ENCODE measurements around the gene TMEM97. TPM values are rescaled to one million over a fixed set of nuclear protein-coding genes. Genes with fewer than 3 reads are reported as not detected.
A peak's percentile ranks its signal among the peaks of the same experiment; 100 is the strongest.
"Not testable (repeated sequence)": the region's sequence is repeated elsewhere in the genome, so short reads cannot be mapped to it uniquely, and the experiment has no call there.

Gene TMEM97
- total RNA-seq, 1 donor from 2014 or later: 136 TPM

- H3K9me3 ChIP-seq (ENCODE audit: low read depth): no peaks in the 10 kb centered on the region
- no peak overlapping the region for H2AFZ ChIP-seq (replicated peaks)
- Mint-ChIP-seq H3K27ac (peak overlapping the region; percentile 53), H3K9me3 (peaks cover 28% of the 10 kb centered on the region), H3K36me3 (no peaks in the 10 kb centered on the region), H3K4me3 (no peak overlapping the region), H3K27me3 (ENCODE audit: insufficient read depth, low read depth) (peaks cover 5% of the 10 kb centered on the region), H3K4me1 (peaks cover 30% of the 10 kb centered on the region)
- H3F3A ChIP-seq (ENCODE audit: low read depth): no peaks in the 10 kb centered on the region
- no peaks in the 10 kb centered on the region for H3K27me3 ChIP-seq
- TF ChIP-seq CTCF (IDR thresholded peaks at IDR 0.05): no peak
- TF ChIP-seq EZH2 (IDR thresholded peaks at IDR 0.05): no peak
- TF ChIP-seq EZH2phosphoT487 (IDR thresholded peaks at IDR 0.05): no peak
- no peaks in the 10 kb centered on the region for H3K4me1 ChIP-seq
- H3K4me2 ChIP-seq: no peak overlapping the region
- DNase-seq (ENCODE audit: low spot score): no peak
- no peaks in the 10 kb centered on the region for H3K36me3 ChIP-seq
- H3K27ac ChIP-seq: no peak overlapping the region
- H3K79me2 ChIP-seq (ENCODE audit: low read depth): no peaks in the 10 kb centered on the region
- H4K20me1 ChIP-seq (ENCODE audit: low read depth): no peaks in the 10 kb centered on the region
- no peak overlapping the region for H3K9ac ChIP-seq
- no peak overlapping the region for H3K4me3 ChIP-seq
Observed at GRCh38 chr17:28272166-28272565, 46.8 kb upstream of the TMEM97 start.

DNA sequence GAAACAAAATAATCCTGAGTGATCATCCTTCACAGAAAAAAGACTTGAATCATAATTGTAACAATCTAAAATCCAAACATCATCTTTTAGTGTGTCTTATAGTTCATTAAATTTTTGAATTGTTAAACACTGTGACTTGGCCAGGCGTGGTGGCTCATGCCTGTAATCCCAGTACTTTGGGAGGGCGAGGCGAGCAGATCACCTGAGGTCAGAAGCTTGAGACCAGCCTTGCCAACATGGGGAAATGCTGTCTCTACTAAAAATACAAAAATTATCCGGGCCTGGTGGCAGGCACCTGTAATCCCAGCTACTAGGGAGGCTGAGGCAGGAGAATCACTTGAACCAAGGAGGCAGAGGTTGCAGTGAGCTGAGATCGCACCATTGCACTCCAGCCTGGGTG is 45.7 kb upstream of the TMEM97 start:
- DNase-seq (ENCODE audit: low spot score); H2AFZ ChIP-seq (replicated peaks); H3K27me3 ChIP-seq; H3F3A ChIP-seq (ENCODE audit: low read depth); H4K20me1 ChIP-seq (ENCODE audit: low read depth); H3K27ac Mint-ChIP-seq; H3K9ac ChIP-seq; H3K4me1 ChIP-seq; H3K4me3 ChIP-seq; H3K4me3 Mint-ChIP-seq; H3K36me3 ChIP-seq; H3K27me3 Mint-ChIP-seq (ENCODE audit: insufficient read depth, low read depth); H3K36me3 Mint-ChIP-seq; H3K27ac ChIP-seq; H3K9me3 ChIP-seq (ENCODE audit: low read depth); H3K4me2 ChIP-seq; H3K79me2 ChIP-seq (ENCODE audit: low read depth): not testable (repeated sequence)
- peaks cover 30% of the 10 kb centered on the region for H3K4me1 Mint-ChIP-seq
- H3K9me3 Mint-ChIP-seq: peaks cover 18% of the 10 kb centered on the region

DNA sequence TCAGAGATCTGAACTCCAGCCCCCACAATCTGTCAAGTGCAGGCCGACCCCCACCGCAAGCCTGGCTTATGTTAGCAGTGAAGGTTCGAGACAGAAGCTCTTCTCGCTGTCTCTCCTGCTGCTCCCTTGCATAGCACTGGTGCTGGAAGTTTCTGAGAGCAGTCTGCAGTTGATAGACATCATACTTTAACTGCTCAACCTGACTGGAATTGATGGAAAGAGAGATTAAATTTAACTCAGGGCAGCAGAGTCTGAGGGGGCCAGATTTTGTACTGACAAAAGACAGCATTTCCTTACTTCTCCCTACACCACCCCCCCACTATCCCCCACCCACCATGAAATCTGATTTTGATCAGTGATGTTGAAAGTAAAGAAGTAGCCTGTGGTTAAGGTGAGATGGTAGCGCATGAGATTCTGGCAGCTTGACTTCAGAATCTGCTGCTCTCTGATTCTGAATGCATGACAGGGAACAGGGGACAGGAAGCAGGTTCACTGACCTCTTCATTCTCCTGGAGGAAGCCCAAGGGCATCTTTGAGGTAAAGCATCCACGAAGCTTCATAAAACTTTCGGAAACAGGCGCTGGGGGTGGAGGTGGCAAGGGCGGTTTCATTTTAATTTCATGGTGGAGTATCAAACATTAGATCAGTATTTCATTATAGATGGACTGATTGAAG is 44.3 kb upstream of the TMEM97 start:
- no peaks in the 10 kb centered on the region for H3F3A ChIP-seq (ENCODE audit: low read depth)
- no peak overlapping the region for H2AFZ ChIP-seq (replicated peaks)
- Mint-ChIP-seq H3K27ac (peak overlapping the region; percentile 73), H3K36me3 (no peaks in the 10 kb centered on the region), H3K27me3 (ENCODE audit: insufficient read depth, low read depth) (peaks cover 2% of the 10 kb centered on the region), H3K4me3 (peak overlapping the region; percentile 42), H3K4me1 (peaks cover 30% of the 10 kb centered on the region), H3K9me3 (peaks cover 7% of the 10 kb centered on the region)
- H3K4me3 ChIP-seq: no peak overlapping the region
- no peak overlapping the region for H3K27ac ChIP-seq
- no peak for TF ChIP-seq CTCF (IDR thresholded peaks at IDR 0.05)
- TF ChIP-seq EZH2phosphoT487 (IDR thresholded peaks at IDR 0.05): no peak
- TF ChIP-seq EZH2 (IDR thresholded peaks at IDR 0.05): no peak
- no peaks in the 10 kb centered on the region for H3K4me1 ChIP-seq
- H4K20me1 ChIP-seq (ENCODE audit: low read depth): no peaks in the 10 kb centered on the region
- no peak overlapping the region for H3K4me2 ChIP-seq
- H3K9me3 ChIP-seq (ENCODE audit: low read depth): no peaks in the 10 kb centered on the region
- no peaks in the 10 kb centered on the region for H3K36me3 ChIP-seq
- no peak overlapping the region for H3K9ac ChIP-seq
- no peak for DNase-seq (ENCODE audit: low spot score)
- no peaks in the 10 kb centered on the region for H3K79me2 ChIP-seq (ENCODE audit: low read depth)
- no peaks in the 10 kb centered on the region for H3K27me3 ChIP-seq

DNA sequence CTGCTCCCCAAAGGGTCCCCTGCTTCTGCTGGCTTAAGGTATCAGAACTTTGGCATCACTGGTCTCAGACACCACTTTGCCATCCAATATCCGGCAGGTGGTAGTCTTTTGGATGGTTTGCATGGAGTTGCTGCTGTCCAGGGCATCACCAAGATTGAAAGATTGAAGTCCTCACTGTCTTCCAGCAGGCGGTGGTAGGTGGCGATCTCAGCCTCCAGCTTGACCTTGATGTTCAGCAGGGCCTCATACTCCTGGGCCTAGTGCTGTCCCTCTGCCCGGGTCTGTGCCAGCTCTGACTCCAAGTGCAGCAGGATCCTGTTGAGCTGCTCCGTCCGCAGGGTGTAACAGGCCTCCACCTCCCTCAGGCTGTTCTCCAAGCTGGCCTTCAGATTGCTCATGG is 43.0 kb upstream of the TMEM97 start:
- Histone ChIP-seq H3F3A (ENCODE audit: low read depth) (no peaks in the 10 kb centered on the region), H3K4me3 (no peak overlapping the region), H3K9ac (no peak overlapping the region), H3K9me3 (ENCODE audit: low read depth) (no peaks in the 10 kb centered on the region), H3K27me3 (no peaks in the 10 kb centered on the region), H2AFZ (replicated peaks) (no peak overlapping the region), H3K27ac (no peak overlapping the region), H4K20me1 (ENCODE audit: low read depth) (no peaks in the 10 kb centered on the region), H3K79me2 (ENCODE audit: low read depth) (no peaks in the 10 kb centered on the region), H3K4me2 (no peak overlapping the region), H3K4me1 (no peaks in the 10 kb centered on the region), H3K36me3 (no peaks in the 10 kb centered on the region)
- peaks cover 30% of the 10 kb centered on the region for H3K4me1 Mint-ChIP-seq
- H3K36me3 Mint-ChIP-seq: no peaks in the 10 kb centered on the region
- no peak for TF ChIP-seq EZH2 (IDR thresholded peaks at IDR 0.05)
- TF ChIP-seq CTCF (IDR thresholded peaks at IDR 0.05): no peak
- TF ChIP-seq EZH2phosphoT487 (IDR thresholded peaks at IDR 0.05): no peak
- peak overlapping the region; percentile 21 for H3K27ac Mint-ChIP-seq
- peaks cover 7% of the 10 kb centered on the region for H3K9me3 Mint-ChIP-seq
- no peaks in the 10 kb centered on the region for H3K27me3 Mint-ChIP-seq (ENCODE audit: insufficient read depth, low read depth)
- H3K4me3 Mint-ChIP-seq: no peak overlapping the region
- no peak for DNase-seq (ENCODE audit: low spot score)
